Left kidney (tissue), 2 donors: Measurements from ENCODE around the gene CBFA2T2. TPM values are rescaled to one million over a fixed set of nuclear protein-coding genes. Genes with fewer than 3 reads are reported as not detected.
"Not testable (repeated sequence)": the region's sequence is repeated elsewhere in the genome, so short reads cannot be mapped to it uniquely, and the experiment has no call there.

Experiments
- DNase-seq: peaks from one replicate; pipeline ENCODE4 v3.0.0-alpha.2; 2013
- polyA plus RNA-seq: library from polyadenylated mRNA; unstranded; fragments of 120-200 nt; gene quantifications from one replicate; pipeline ENCODE4 v1.2.1, GENCODE V29; 2013; ENCODE audit not compliant: insufficient read length

The CBFA2T2 gene
- polyA plus RNA-seq, 1 donor, result 36.9 TPM

- no peak for DNase-seq
Measured at GRCh38 chr20:33624399-33624798, 134.5 kb downstream of the CBFA2T2 start.

GRCh38 chr20:33626190-33626589 lies 136.3 kb downstream of the CBFA2T2 start:
- no peak for DNase-seq

- DNase-seq, result no peak
Measured at GRCh38 chr20:33627577-33628216, 137.8 kb downstream of the CBFA2T2 start.

- no peak for DNase-seq
Measured at GRCh38 chr20:33629533-33629932, 139.6 kb downstream of the CBFA2T2 start.

- no peak for DNase-seq
Measured at GRCh38 chr20:33629979-33630378, 140.1 kb downstream of the CBFA2T2 start.

GRCh38 chr20:33630507-33630906 lies 140.6 kb downstream of the CBFA2T2 start:
- no peak for DNase-seq

- DNase-seq, result not testable (repeated sequence)
Measured at GRCh38 chr20:33631910-33632309, 142.0 kb downstream of the CBFA2T2 start.

GRCh38 chr20:33635341-33635740 lies 145.4 kb downstream of the CBFA2T2 start:
- no peak for DNase-seq

GRCh38 chr20:33636776-33637175 lies 146.9 kb downstream of the CBFA2T2 start:
- DNase-seq, result no peak

- no peak for DNase-seq
Measured at GRCh38 chr20:33640287-33640686, 150.4 kb downstream of the CBFA2T2 start.

- no peak for DNase-seq
Measured at GRCh38 chr20:33644313-33645071, 154.6 kb downstream of the CBFA2T2 start.

- DNase-seq, result no peak
Measured at GRCh38 chr20:33645072-33645358, 155.1 kb downstream of the CBFA2T2 start.

- no peak for DNase-seq
Measured at GRCh38 chr20:33645396-33645795, 155.5 kb downstream of the CBFA2T2 start.

GRCh38 chr20:33646191-33646590 lies 156.3 kb downstream of the CBFA2T2 start:
- no peak for DNase-seq

GRCh38 chr20:33646959-33647602 lies 157.2 kb downstream of the CBFA2T2 start:
- not testable (repeated sequence) for DNase-seq

GRCh38 chr20:33647603-33648395 lies 157.9 kb downstream of the CBFA2T2 start:
- DNase-seq, result no peak

GRCh38 chr20:33648396-33649004 lies 158.6 kb downstream of the CBFA2T2 start:
- no peak for DNase-seq

- no peak for DNase-seq
Measured at GRCh38 chr20:33649201-33649681, 159.3 kb downstream of the CBFA2T2 start.

- no peak for DNase-seq
Measured at GRCh38 chr20:33650111-33650752, 160.3 kb downstream of the CBFA2T2 start.

- no peak for DNase-seq
Measured at GRCh38 chr20:33650753-33651561, 161.1 kb downstream of the CBFA2T2 start.
